ENCODE results near the gene RRAD.
"Not testable (repeated sequence)": the region's sequence is repeated elsewhere in the genome, so short reads cannot be mapped to it uniquely, and the experiment has no call there.

Gene RRAD

GRCh38 chr16:66898207-66898606 lies 27.1 kb downstream of the RRAD start:
- no peak for DNase-seq

- not testable (repeated sequence) for DNase-seq
These were observed 28.7 kb downstream of the RRAD start for GRCh38 chr16:66896682-66897081.

GRCh38 chr16:66895999-66896398 lies 29.3 kb downstream of the RRAD start:
- no peak for DNase-seq

GRCh38 chr16:66895689-66895979 lies 29.7 kb downstream of the RRAD start:
- DNase-seq: no peak

GRCh38 chr16:66894948-66895688 lies 30.2 kb downstream of the RRAD start:
- DNase-seq: peak; percentile 66

- no peak for DNase-seq
These were observed 31.3 kb downstream of the RRAD start for GRCh38 chr16:66894055-66894454.

- DNase-seq: no peak
These were observed 33.5 kb downstream of the RRAD start for GRCh38 chr16:66891797-66892196.

GRCh38 chr16:66891360-66891759 lies 34.0 kb downstream of the RRAD start:
- DNase-seq: no peak

GRCh38 chr16:66890799-66891198 lies 34.5 kb downstream of the RRAD start:
- no peak for DNase-seq

- DNase-seq: no peak
These were observed 35.7 kb downstream of the RRAD start for GRCh38 chr16:66889622-66890021.

- DNase-seq: no peak
These were observed 36.4 kb downstream of the RRAD start for GRCh38 chr16:66888647-66889615.

- no peak for DNase-seq
These were observed 38.4 kb downstream of the RRAD start for GRCh38 chr16:66886914-66887313.

GRCh38 chr16:66886321-66886720 lies 39.0 kb downstream of the RRAD start:
- no peak for DNase-seq

GRCh38 chr16:66885491-66885890 lies 39.8 kb downstream of the RRAD start:
- DNase-seq: no peak

- no peak for DNase-seq
These were observed 42.6 kb downstream of the RRAD start for GRCh38 chr16:66882702-66883101.

- no peak for DNase-seq
These were observed 43.3 kb downstream of the RRAD start for GRCh38 chr16:66881964-66882508.

GRCh38 chr16:66881560-66881959 lies 43.8 kb downstream of the RRAD start:
- DNase-seq: no peak

- DNase-seq: peak; percentile 17
These were observed 44.3 kb downstream of the RRAD start for GRCh38 chr16:66881014-66881417.

- DNase-seq: peak; percentile 97
These were observed 44.9 kb downstream of the RRAD start, which contains the start of gene PDP2 for GRCh38 chr16:66880288-66881013. TSS of gene PDP2 (plus strand) at chr16:66880515. CDS start at chr16:66884285, 3,770 bp downstream.

GRCh38 chr16:66878067-66878466 lies 47.3 kb downstream of the RRAD start:
- DNase-seq: peak; percentile 72

- DNase-seq: peak; percentile 75
These were observed 51.1 kb downstream of the RRAD start for GRCh38 chr16:66874079-66874775.

GRCh38 chr16:66873685-66874055 lies 51.7 kb downstream of the RRAD start:
- no peak for DNase-seq

Measured in activated CD4-positive, alpha-beta T cell treated with anti-CD3 and anti-CD28 coated beads, Interleukin-2, amount 50 U/mL, for 16 hours (primary cell).